OCI-LY1 (cell line): Measurements from ENCODE around the gene GUCA2A.

Experiments used
- H2AFZ ChIP-seq: fragments of 200-600 bp; sonication (generic), shearing (Covaris generic); 2 replicates; pipeline ENCODE4 v1.6.0; 2014; ENCODE audit warnings: antibody characterized with exemption, mild to moderate bottlenecking, low read length
- H3F3A ChIP-seq: fragments of 200-600 bp; sonication (generic), shearing (Covaris generic); 2 replicates; pipeline ENCODE4 v1.6.0; 2014; ENCODE audit warnings: mild to moderate bottlenecking, antibody characterized with exemption, low read length, moderate library complexity; ENCODE audit not compliant: insufficient read depth
- H3K27ac ChIP-seq: fragments of 200-600 bp; sonication (generic); 2 replicates; pipeline ENCODE4 v1.5.1; 2014; ENCODE audit warnings: low read length, mixed run types, mild to moderate bottlenecking, low read depth; ENCODE audit not compliant: poor library complexity, severe bottlenecking
- H3K27me3 ChIP-seq: fragments of 200-600 bp; sonication (generic); 2 replicates; pipeline ENCODE4 v1.6.0; 2014; ENCODE audit warnings: antibody characterized with exemption, mild to moderate bottlenecking, low read length, moderate library complexity; ENCODE audit not compliant: insufficient read depth
- H3K36me3 ChIP-seq: fragments of 200-600 bp; sonication (generic); 2 replicates; pipeline ENCODE4 v1.6.1; 2014; ENCODE audit warnings: mild to moderate bottlenecking, antibody characterized with exemption, low read length, moderate library complexity, mixed read lengths; ENCODE audit not compliant: insufficient read depth
- H3K4me1 ChIP-seq: fragments of 200-600 bp; sonication (generic); 2 replicates; pipeline ENCODE4 v1.5.1; 2014; ENCODE audit warnings: mild to moderate bottlenecking, low read length, moderate library complexity; ENCODE audit not compliant: insufficient read depth, severe bottlenecking
- H3K4me2 ChIP-seq: fragments of 200-600 bp; sonication (generic), shearing (Covaris generic); 2 replicates; pipeline ENCODE4 v1.6.1; 2014; ENCODE audit warnings: low read length
- H3K4me3 ChIP-seq: fragments of 200-600 bp; sonication (generic); 2 replicates; pipeline ENCODE4 v1.5.1; 2014; ENCODE audit warnings: low read length, low read depth, mild to moderate bottlenecking, mixed read lengths; ENCODE audit not compliant: poor library complexity, severe bottlenecking
- H3K79me2 ChIP-seq: fragments of 200-600 bp; shearing (Covaris generic); 2 replicates; pipeline ENCODE4 v1.6.1; 2016; ENCODE audit warnings: mixed run types, low read length, mixed read lengths; ENCODE audit not compliant: insufficient read depth
- H3K9ac ChIP-seq: fragments of 200-600 bp; sonication (generic), shearing (Covaris generic); 2 replicates; pipeline ENCODE4 v1.6.1; 2014; ENCODE audit warnings: mild to moderate bottlenecking, low read length, mixed read lengths
- H3K9me2 ChIP-seq: fragments of 200-600 bp; sonication (generic), shearing (Covaris generic); 2 replicates; pipeline ENCODE4 v1.6.1; 2014; ENCODE audit warnings: low read depth, mild to moderate bottlenecking, low read length, mixed read lengths
- H3K9me3 ChIP-seq: fragments of 200-600 bp; shearing (Covaris generic); 2 replicates; pipeline ENCODE4 v1.6.1; 2014; ENCODE audit warnings: low read length, mixed read lengths
- H4K20me1 ChIP-seq: fragments of 200-600 bp; sonication (generic), shearing (Covaris generic); 2 replicates; pipeline ENCODE4 v1.6.0; 2016; ENCODE audit warnings: mild to moderate bottlenecking, low read length; ENCODE audit not compliant: insufficient read depth
- CTCF ChIP-seq: fragments of 200-600 bp; sonication (generic), shearing (Covaris generic); IDR thresholded peaks from 2 replicates; pipeline ENCODE4 v1.5.1; 2017; ENCODE audit warnings: mild to moderate bottlenecking, antibody characterized with exemption, low read length, moderate library complexity, mixed read lengths
- EZH2 ChIP-seq: fragments of 200-600 bp; sonication (generic), shearing (Covaris generic); IDR thresholded peaks from 2 replicates; pipeline ENCODE4 v1.8.0; 2017; ENCODE audit warnings: borderline replicate concordance, mixed run types, mild to moderate bottlenecking, antibody characterized with exemption, low read length, moderate library complexity, mixed read lengths

GUCA2A gene

GRCh38 chr1:42154685-42155084 is 9.9 kb downstream of the GUCA2A start:
- no peak for TF ChIP-seq EZH2
- TF ChIP-seq CTCF, result no peak
- H3K9ac ChIP-seq, result no peak overlapping the region
- H3K36me3 ChIP-seq, result no peaks in the 10 kb centered on the region
- H3K9me3 ChIP-seq, result no peaks in the 10 kb centered on the region
- H2AFZ ChIP-seq, result no peak overlapping the region
- H3K79me2 ChIP-seq, result no peaks in the 10 kb centered on the region
- no peaks in the 10 kb centered on the region for H3F3A ChIP-seq
- H3K27me3 ChIP-seq, result no peaks in the 10 kb centered on the region
- no peaks in the 10 kb centered on the region for H4K20me1 ChIP-seq
- no peaks in the 10 kb centered on the region for H3K4me1 ChIP-seq
- H3K4me2 ChIP-seq, result no peak overlapping the region
- no peak overlapping the region for H3K4me3 ChIP-seq
- no peak overlapping the region for H3K27ac ChIP-seq
- no peaks in the 10 kb centered on the region for H3K9me2 ChIP-seq

GRCh38 chr1:42153624-42154023 is 10.9 kb downstream of the GUCA2A start:
- Histone ChIP-seq H3K9me3 (no peaks in the 10 kb centered on the region), H3K4me2 (no peak overlapping the region), H4K20me1 (no peaks in the 10 kb centered on the region), H3K27me3 (no peaks in the 10 kb centered on the region), H3F3A (no peaks in the 10 kb centered on the region), H3K9me2 (no peaks in the 10 kb centered on the region), H2AFZ (no peak overlapping the region), H3K27ac (no peak overlapping the region), H3K4me1 (no peaks in the 10 kb centered on the region), H3K9ac (no peak overlapping the region), H3K4me3 (no peak overlapping the region), H3K79me2 (no peaks in the 10 kb centered on the region), H3K36me3 (no peaks in the 10 kb centered on the region)
- no peak for TF ChIP-seq CTCF
- TF ChIP-seq EZH2, result no peak

- H3K4me1 ChIP-seq, result no peaks in the 10 kb centered on the region
- no peak within 1 kb of the TSS for H3K27ac ChIP-seq
- TF ChIP-seq EZH2 (no peak), CTCF (no peak)
- no peaks in the 10 kb centered on the region for H3K27me3 ChIP-seq
- no peaks in the 10 kb centered on the region for H3K9me2 ChIP-seq
- H3K4me2 ChIP-seq, result no peak within 1 kb of the TSS
- H3K36me3 ChIP-seq, result no peaks in the 10 kb centered on the region
- no peaks in the 10 kb centered on the region for H4K20me1 ChIP-seq
- no peaks in the 10 kb centered on the region for H3F3A ChIP-seq
- no peak within 1 kb of the TSS for H3K9ac ChIP-seq
- H2AFZ ChIP-seq, result no peak within 1 kb of the TSS
- H3K79me2 ChIP-seq, result no peaks in the 10 kb centered on the region
- no peaks in the 10 kb centered on the region for H3K9me3 ChIP-seq
- H3K4me3 ChIP-seq, result no peak within 1 kb of the TSS
Observed at GRCh38 chr1:42152907-42153600, 11.5 kb downstream of the GUCA2A start, which contains the start of gene GUCA2B. GUCA2B (plus strand) TSS chr1:42153410; CDS start chr1:42153451, 41 bp downstream.
